Endothelial cell of hepatic sinusoid (primary cell): ENCODE measurements around the gene COL6A1.
"Not testable (repeated sequence)": the region's sequence is repeated elsewhere in the genome, so short reads cannot be mapped to it uniquely, and the experiment has no call there.

ENCODE experiments used
- in situ Hi-C: cut with HindIII; loops from 2 replicates; pipeline ENCODE4 v1.10.0; 2017; ENCODE audit warnings: low sequenced_read_pairs

COL6A1 gene

GRCh38 chr21:46002841-46003574, 21.4 kb downstream of the COL6A1 start:
- in situ Hi-C loops = loop anchor here (5.0 kb wide), 2 partner anchors 49 to 51 kb away; no protein-coding TSS in a partner anchor

GRCh38 chr21:46003575-46004007, 22.0 kb downstream of the COL6A1 start:
- in situ Hi-C loops = loop anchor here (5.0 kb wide), 2 partner anchors 49 to 51 kb away; no protein-coding TSS in a partner anchor

- in situ Hi-C loops = loop anchor here (5.0 kb wide), 2 partner anchors 48 to 52 kb away; no protein-coding TSS in a partner anchor
These were observed 22.7 kb downstream of the COL6A1 start for GRCh38 chr21:46004168-46004861.

GRCh38 chr21:46005081-46005480, 23.5 kb downstream of the COL6A1 start:
- in situ Hi-C loops = no loop called here

GRCh38 chr21:46005481-46005881, 23.9 kb downstream of the COL6A1 start:
- in situ Hi-C loops = no loop called here

GRCh38 chr21:46005894-46006546, 24.4 kb downstream of the COL6A1 start:
- in situ Hi-C loops = not testable (repeated sequence)

GRCh38 chr21:46006547-46007491, 25.2 kb downstream of the COL6A1 start:
- in situ Hi-C loops = no loop called here

- in situ Hi-C loops = no loop called here
These were observed 25.9 kb downstream of the COL6A1 start for GRCh38 chr21:46007492-46007868.

GRCh38 chr21:46008893-46009621, 27.5 kb downstream of the COL6A1 start:
- in situ Hi-C loops = no loop called here

- in situ Hi-C loops = no loop called here
These were observed 28.6 kb downstream of the COL6A1 start for GRCh38 chr21:46009951-46010705.

- in situ Hi-C loops = no loop called here
These were observed 29.8 kb downstream of the COL6A1 start for GRCh38 chr21:46011267-46011967.

GRCh38 chr21:46012154-46012553, 30.6 kb downstream of the COL6A1 start:
- in situ Hi-C loops = no loop called here

- in situ Hi-C loops = no loop called here
These were observed 33.3 kb downstream of the COL6A1 start for GRCh38 chr21:46014828-46015227.

GRCh38 chr21:46017148-46017547, 35.6 kb downstream of the COL6A1 start:
- in situ Hi-C loops = no loop called here

GRCh38 chr21:46017695-46018094, 36.1 kb downstream of the COL6A1 start:
- in situ Hi-C loops = no loop called here

- in situ Hi-C loops = no loop called here
These were observed 37.0 kb downstream of the COL6A1 start for GRCh38 chr21:46018615-46019014.

- in situ Hi-C loops = no loop called here
These were observed 39.0 kb downstream of the COL6A1 start for GRCh38 chr21:46020581-46020980.

- in situ Hi-C loops = no loop called here
These were observed 39.8 kb downstream of the COL6A1 start for GRCh38 chr21:46021398-46021797.
